Activated CD8-positive, alpha-beta memory T cell treated with anti-CD3 and anti-CD28 coated beads for 1 hour (primary cell): Measurements from ENCODE around the gene PYGO2.
"Not testable (repeated sequence)": the region's sequence is repeated elsewhere in the genome, so short reads cannot be mapped to it uniquely, and the experiment has no call there.

Experiments
- DNase-seq, 2 donors: peaks; one replicate each; pipeline ENCODE4 v3.0.0-alpha.2; 2020; ENCODE audit warnings: low read depth in 1 of 2; ENCODE audit errors: extremely low read depth in 1 of 2

Gene PYGO2

GRCh38 chr1:154913273-154913672 is 48.3 kb downstream of the PYGO2 start:
- no peak for DNase-seq

GRCh38 chr1:154912755-154913154 is 48.8 kb downstream of the PYGO2 start:
- no peak for DNase-seq

GRCh38 chr1:154911691-154912550 is 49.7 kb downstream of the PYGO2 start:
- DNase-seq: no peak

- DNase-seq: no peak
These were observed 50.7 kb downstream of the PYGO2 start for GRCh38 chr1:154910851-154911250.

GRCh38 chr1:154908937-154909336 is 52.6 kb downstream of the PYGO2 start:
- DNase-seq: no peak

- not testable (repeated sequence) for DNase-seq
These were observed 53.5 kb downstream of the PYGO2 start for GRCh38 chr1:154908129-154908528.
